Ovary (tissue), 9 donors: ENCODE data around the gene TMEM8B. TPM values are rescaled to one million over a fixed set of nuclear protein-coding genes. Genes with fewer than 3 reads are reported as not detected.

ENCODE experiments used
- polyA plus RNA-seq, 2 donors: library from polyadenylated mRNA; stranded (reverse); fragments of 200-250 nt in 1 of 2; fragments of 350-450 nt in 1 of 2; fragmentation: Illumina TruSeq in 1 of 2; extraction: RNeasy Lipid Tissue Mini Kit (QIAGEN cat#74804) in 1 of 2; gene quantifications; one replicate each; pipeline ENCODE4 v1.2.3, GENCODE V29; 2013 to 2014
- small RNA-seq: library from RNA; depleted of rRNA; stranded (forward); fragments of <200 nt; gene quantifications from one replicate; pipeline ENCODE3, GENCODE V24; 2016
- total RNA-seq, 7 donors: library from RNA; depleted of rRNA in 2 of 7; stranded (reverse); fragments of >200 nt in 2 of 7; fragmentation: NEBNext Ultra II Directional in 3 of 7; extraction: Animal tissue kit (Norgen Biotek cat#: 25700) in 3 of 7; gene quantifications; one replicate each; pipeline versions ENCODE4 v1.1.0 to v1.2.4, GENCODE V29; 2016 to 2023
- donor health status: DM: no; HTN: no; CAD: no; lungs with moderate emphysema.
- donor health status: DM: no; HTN: no; CAD: no.
- donor health status: Bipolar disorder and iron deficiency.
- donor health status: DM: yes; HTN: yes; CAD: no.
- donor health status: DM: no; HTN: no; CAD: no.
- donor health status: DM: yes; HTN: yes; CAD: no.

The TMEM8B gene
- total and polyA plus RNA-seq, 9 donors = 11.2 to 42.8 (median 33.7) TPM

Small RNAs within 50 kb of the gene (small RNA-seq; reads per million reads assigned to genes)
- not detected for gene HINT2

Other genes starting within 250 kb of the TMEM8B start
- gene TESK1, start 224.0 kb upstream of the TMEM8B start, total RNA-seq = 10 to 100 TPM; 13.2 to 51.1 (median 36.6) TPM
- 10 to 100 TPM; 20.5 to 29.6 TPM for gene TESK1, start 224.0 kb upstream of the TMEM8B start, polyA plus RNA-seq
- 1 to 10 TPM in 5 of 7 donors, under 1 TPM in 2; 0.28 to 4.1 (median 1.2) TPM for gene CD72, start 210.8 kb upstream of the TMEM8B start, total RNA-seq
- gene CD72, start 210.8 kb upstream of the TMEM8B start, polyA plus RNA-seq = 1 to 10 TPM in 1 of 2 donors, under 1 TPM in 1; 0.98 to 3.8 TPM
- under 1 TPM in 4 of 7 donors, not detected in 3; 0.20 to 0.72 (median 0.56) TPM for gene SIT1, start 178.3 kb upstream of the TMEM8B start, total RNA-seq
- under 1 TPM; 0.29 to 0.82 TPM for gene SIT1, start 178.3 kb upstream of the TMEM8B start, polyA plus RNA-seq
- over 10,000 TPM in 5 of 7 donors, 1,000 to 10,000 TPM in 2; 3,031 to 27,726 (median 15,130) TPM for gene RMRP, start 171.2 kb upstream of the TMEM8B start, total RNA-seq
- 100 to 1,000 TPM in 1 of 2 donors, not detected in 1; 126 TPM for gene RMRP, start 171.2 kb upstream of the TMEM8B start, polyA plus RNA-seq
- gene CCDC107, start 170.9 kb upstream of the TMEM8B start, total RNA-seq = 10 to 100 TPM; 14.6 to 29.8 (median 19.1) TPM
- gene CCDC107, start 170.9 kb upstream of the TMEM8B start, polyA plus RNA-seq = 10 to 100 TPM; 15.0 to 17.8 TPM
- gene ARHGEF39, start 164.0 kb upstream of the TMEM8B start, total RNA-seq = 1 to 10 TPM in 2 of 7 donors, under 1 TPM in 5; 0.17 to 1.4 (median 0.58) TPM
- under 1 TPM; 0.17 to 0.52 TPM for gene ARHGEF39, start 164.0 kb upstream of the TMEM8B start, polyA plus RNA-seq
- gene CA9, start 155.3 kb upstream of the TMEM8B start, total RNA-seq = 10 to 100 TPM in 1 of 7 donors, 1 to 10 TPM in 4, under 1 TPM in 1, not detected in 1; 0.37 to 19.5 (median 1.4) TPM
- gene CA9, start 155.3 kb upstream of the TMEM8B start, polyA plus RNA-seq = under 1 TPM; 0.38 to 0.42 TPM
- gene TPM2, start 139.3 kb upstream of the TMEM8B start, total RNA-seq = 100 to 1,000 TPM; 179 to 853 (median 309) TPM
- gene TPM2, start 139.3 kb upstream of the TMEM8B start, polyA plus RNA-seq = 100 to 1,000 TPM; 526 to 716 TPM
- 100 to 1,000 TPM; 106 to 344 (median 271) TPM for gene TLN1, start 97.0 kb upstream of the TMEM8B start, total RNA-seq
- 100 to 1,000 TPM; 124 to 292 TPM for gene TLN1, start 97.0 kb upstream of the TMEM8B start, polyA plus RNA-seq
- gene CREB3, start 96.6 kb upstream of the TMEM8B start, total RNA-seq = 10 to 100 TPM; 31.2 to 41.5 (median 36.6) TPM
- gene CREB3, start 96.6 kb upstream of the TMEM8B start, polyA plus RNA-seq = 10 to 100 TPM; 32.3 to 39.8 TPM
- 10 to 100 TPM; 35.1 to 73.2 (median 44.5) TPM for gene GBA2, start 80.0 kb upstream of the TMEM8B start, total RNA-seq
- 10 to 100 TPM; 27.8 to 54.7 TPM for gene GBA2, start 80.0 kb upstream of the TMEM8B start, polyA plus RNA-seq
- 10 to 100 TPM in 6 of 7 donors, 1 to 10 TPM in 1; 9.4 to 32.3 (median 26.6) TPM for gene RGP1, start 79.9 kb upstream of the TMEM8B start, total RNA-seq
- gene RGP1, start 79.9 kb upstream of the TMEM8B start, polyA plus RNA-seq = 10 to 100 TPM; 13.4 to 17.0 TPM
- 1 to 10 TPM in 1 of 7 donors, under 1 TPM in 1, not detected in 5; 0.40 to 4.4 TPM for gene MSMP, start 75.0 kb upstream of the TMEM8B start, total RNA-seq
- under 1 TPM in 1 of 2 donors, not detected in 1; 0.41 TPM for gene MSMP, start 75.0 kb upstream of the TMEM8B start, polyA plus RNA-seq
- gene NPR2, start 37.6 kb upstream of the TMEM8B start, total RNA-seq = 10 to 100 TPM in 5 of 7 donors, 1 to 10 TPM in 2; 5.5 to 30.1 (median 18.0) TPM
- 10 to 100 TPM; 15.4 to 54.4 TPM for gene NPR2, start 37.6 kb upstream of the TMEM8B start, polyA plus RNA-seq
- 10 to 100 TPM in 1 of 7 donors, 1 to 10 TPM in 6; 2.1 to 28.1 (median 5.0) TPM for gene SPAG8, start 17.0 kb upstream of the TMEM8B start, total RNA-seq
- gene SPAG8, start 17.0 kb upstream of the TMEM8B start, polyA plus RNA-seq = 1 to 10 TPM; 2.1 to 3.0 TPM
- gene HINT2, start 14.2 kb upstream of the TMEM8B start, total RNA-seq = 10 to 100 TPM; 14.9 to 38.0 (median 24.9) TPM
- 10 to 100 TPM; 26.1 to 36.0 TPM for gene HINT2, start 14.2 kb upstream of the TMEM8B start, polyA plus RNA-seq
- not detected for gene FAM221B, start 496 bp upstream of the TMEM8B start, total RNA-seq
- not detected for gene FAM221B, start 496 bp upstream of the TMEM8B start, polyA plus RNA-seq
- not detected for gene OR13J1, start 41.2 kb downstream of the TMEM8B start, total RNA-seq
- gene OR13J1, start 41.2 kb downstream of the TMEM8B start, polyA plus RNA-seq = not detected
- 1 to 10 TPM in 5 of 7 donors, under 1 TPM in 1, not detected in 1; 0.48 to 8.1 (median 3.4) TPM for gene HRCT1, start 77.0 kb downstream of the TMEM8B start, total RNA-seq
- 1 to 10 TPM in 1 of 2 donors, under 1 TPM in 1; 0.90 to 1.1 TPM for gene HRCT1, start 77.0 kb downstream of the TMEM8B start, polyA plus RNA-seq
- gene SPAAR, start 80.3 kb downstream of the TMEM8B start, total RNA-seq = 1 to 10 TPM in 5 of 7 donors, under 1 TPM in 2; 0.33 to 5.4 (median 2.0) TPM
- 1 to 10 TPM; 1.4 to 2.3 TPM for gene SPAAR, start 80.3 kb downstream of the TMEM8B start, polyA plus RNA-seq
- not detected for gene OR2S2, start 128.9 kb downstream of the TMEM8B start, total RNA-seq
- not detected for gene OR2S2, start 128.9 kb downstream of the TMEM8B start, polyA plus RNA-seq
- 10 to 100 TPM; 10.7 to 24.2 (median 16.8) TPM for gene RECK, start 207.7 kb downstream of the TMEM8B start, total RNA-seq
- 10 to 100 TPM; 11.4 to 19.8 TPM for gene RECK, start 207.7 kb downstream of the TMEM8B start, polyA plus RNA-seq